B cell (primary cell): ENCODE data around the gene GPHB5. TPM values are rescaled to one million over a fixed set of nuclear protein-coding genes. Genes with fewer than 3 reads are reported as not detected.

ENCODE experiments used
- ATAC-seq: fragments of 200-7000 bp; cut with Tn5 transposase; one replicate; pipeline ENCODE4 v1.10.0; 2021; ENCODE audit warnings: low read depth, mild to moderate bottlenecking, moderate number of reproducible peaks, moderate library complexity
- CTCF ChIA-PET: fragments of 350-600 bp; sonication (Branson Sonifier 250); formaldehyde crosslinking; loops from one replicate; lab custom pipeline; 2021; ENCODE audit warnings: antibody characterized with exemption, inconsistent platforms; lab: Charles Lee
- POLR2A ChIA-PET: fragments of 350-600 bp; sonication (Branson Sonifier 250); formaldehyde crosslinking; loops from one replicate; lab custom pipeline; 2021; ENCODE audit warnings: antibody characterized with exemption; lab: Charles Lee
- DNase-seq: peaks from one replicate; pipeline ENCODE4 v3.0.0; 2013
- H2AFZ ChIP-seq: 2 replicates; pipeline ENCODE4 v1.6.1; 2012; ENCODE audit warnings: mild to moderate bottlenecking, low read depth, low read length; ENCODE audit not compliant: insufficient read depth, poor library complexity, severe bottlenecking
- H3K27ac ChIP-seq, 2 donors: 1 replicate in 1 of 2; 2 replicates in 1 of 2; pipeline ENCODE4 v1.5.1; 2012 to 2013; ENCODE audit warnings: low read length in 2 of 2, mild to moderate bottlenecking in 2 of 2, moderate library complexity in 1 of 2
- H3K27me3 ChIP-seq, 4 experiments: fragments of 200-600 bp in 1 of 4; sonication (generic) in 1 of 4; replicated peaks in 1 of 4; 1 replicate in 2 of 4; 2 replicates in 2 of 4; pipeline versions ENCODE4 v1.6.1 to v1.7.0; 2013 to 2016; ENCODE audit warnings: low read length in 3 of 4, mild to moderate bottlenecking in 2 of 4, mixed read lengths in 1 of 4, moderate library complexity in 1 of 4; ENCODE audit not compliant: insufficient read depth in 4 of 4, control insufficient read depth in 3 of 4; ENCODE audit errors: control extremely low read depth in 1 of 4
- H3K36me3 ChIP-seq, 2 experiments: replicated peaks in 1 of 2; 1 replicate in 1 of 2; 2 replicates in 1 of 2; pipeline versions ENCODE4 v1.6.1 to v1.7.1; 2013; ENCODE audit warnings: low read length in 1 of 2; ENCODE audit not compliant: insufficient read depth in 2 of 2, control insufficient read depth in 1 of 2; ENCODE audit errors: control extremely low read depth in 1 of 2, extremely low read depth in 1 of 2
- H3K4me1 ChIP-seq, 2 donors: fragments of 200-600 bp in 1 of 2; sonication (generic) in 1 of 2; 1 replicate in 1 of 2; 2 replicates in 1 of 2; pipeline versions ENCODE4 v1.5.1 to v1.6.1; 2013 to 2017; ENCODE audit warnings: low read length in 2 of 2; ENCODE audit not compliant: control insufficient read depth in 2 of 2, insufficient read depth in 2 of 2
- H3K4me2 ChIP-seq: replicated peaks from 2 replicates; pipeline ENCODE3; 2012; ENCODE audit warnings: mild to moderate bottlenecking, low read depth, low read length; ENCODE audit not compliant: poor library complexity, severe bottlenecking
- H3K4me3 ChIP-seq, 5 experiments: fragments of 200-600 bp in 1 of 5; sonication (generic) in 1 of 5; 1 replicate in 3 of 5; 2 replicates in 2 of 5; pipeline versions ENCODE4 v1.5.1 to v1.7.0; 2011 to 2016; ENCODE audit warnings: low read length in 4 of 5, mild to moderate bottlenecking in 4 of 5, low read depth in 2 of 5, control low read depth in 1 of 5, moderate library complexity in 1 of 5; ENCODE audit not compliant: insufficient read depth in 1 of 5; ENCODE audit errors: control extremely low read depth in 1 of 5, extremely low read depth in 1 of 5
- H3K79me2 ChIP-seq: fragments of 200-600 bp; sonication (generic); one replicate; pipeline ENCODE4 v1.6.0; 2016; ENCODE audit warnings: low read length; ENCODE audit not compliant: control insufficient read depth, insufficient read depth
- H3K9ac ChIP-seq: fragments of 200-600 bp; sonication (generic); 2 replicates; pipeline ENCODE4 v1.6.1; 2017; ENCODE audit warnings: mild to moderate bottlenecking, low read length, moderate library complexity
- H3K9me3 ChIP-seq, 3 donors: one replicate each; pipeline versions ENCODE4 v1.6.1 to v1.7.1; 2013; ENCODE audit warnings: low read length in 2 of 3; ENCODE audit not compliant: control insufficient read depth in 2 of 3, insufficient read depth in 1 of 3; ENCODE audit errors: control extremely low read depth in 1 of 3
- H4K20me1 ChIP-seq: 2 replicates; pipeline ENCODE4 v1.6.0; 2012; ENCODE audit warnings: mild to moderate bottlenecking, low read length; ENCODE audit not compliant: insufficient read depth, control insufficient read depth, poor library complexity, severe bottlenecking
- H3K27ac Mint-ChIP-seq: one replicate; pipeline ENCODE4 v1.8.0; 2021; ENCODE audit warnings: mixed read lengths
- H3K27me3 Mint-ChIP-seq: one replicate; pipeline ENCODE4 v1.8.0; 2021; ENCODE audit warnings: mixed read lengths
- H3K4me1 Mint-ChIP-seq: one replicate; pipeline ENCODE4 v1.8.0; 2021; ENCODE audit warnings: mixed read lengths
- H3K4me3 Mint-ChIP-seq: one replicate; pipeline ENCODE4 v1.8.0; 2021; ENCODE audit warnings: mixed read lengths
- H3K9me3 Mint-ChIP-seq: one replicate; pipeline ENCODE4 v1.8.0; 2022; ENCODE audit warnings: mixed read lengths; ENCODE audit not compliant: insufficient read depth
- CTCF ChIP-seq: fragments of 200-600 bp; IDR thresholded peaks from one replicate; pipeline ENCODE4 v1.8.0; 2022; ENCODE audit warnings: antibody characterized with exemption, mild to moderate bottlenecking
- EZH2 ChIP-seq: IDR thresholded peaks from 2 replicates; pipeline ENCODE4 v1.6.1; 2012; ENCODE audit warnings: borderline replicate concordance, low read depth, mild to moderate bottlenecking, moderate library complexity, low read length; ENCODE audit not compliant: insufficient read depth, poor library complexity, severe bottlenecking
- WGBS: methylation state at CpG from one replicate; pipeline ENCODE4 v1.1.5; 2013; ENCODE audit warnings: missing lambda C conversion rate; ENCODE audit not compliant: insufficient coverage; 5-methylcytosine and 5-hydroxymethylcytosine counted together
- intact Hi-C: fragments of 100-400 bp; cut with micrococcal nuclease; formaldehyde crosslinking; loops from one replicate; pipeline ENCODE4 v1.10.0; 2022
- polyA plus RNA-seq: library from polyadenylated mRNA; depleted of rRNA; stranded (reverse); fragments of >200 nt; gene quantifications from 2 replicates; pipeline ENCODE4 v1.2.3, GENCODE V29; 2012
- total RNA-seq, 2 donors: library from RNA; stranded (reverse); fragments of 120-200 nt in 1 of 2; gene quantifications; 1 replicate in 1 of 2; 2 replicates in 1 of 2; pipeline versions ENCODE4 v1.2.3 to v1.2.4, GENCODE V29; 2013 to 2022

GPHB5 gene
- total and polyA plus RNA-seq, 2 donors (not counting 1 experiment from before 2014, with no cell fraction given) = not detected

- H3K9ac ChIP-seq = no peak overlapping the region
- H3K4me2 ChIP-seq = no peak overlapping the region
- 94% methylated on average over 3 of the region's 7 CpGs for WGBS
- no peak for TF ChIP-seq CTCF
- no peak for TF ChIP-seq EZH2
- no peaks in the 10 kb centered on the region for H3K9me3 ChIP-seq
- ChIA-PET CTCF (no interaction called here), POLR2A (no interaction called here)
- DNase-seq = no peak
- no peaks in the 10 kb centered on the region for H3K4me1 Mint-ChIP-seq
- no peak overlapping the region for H2AFZ ChIP-seq
- no peak overlapping the region for H3K4me3 Mint-ChIP-seq
- H3K79me2 ChIP-seq = no peaks in the 10 kb centered on the region
- ATAC-seq = no peak
- no peaks in the 10 kb centered on the region for H4K20me1 ChIP-seq
- intact Hi-C loops = no loop called here
- H3K27me3 Mint-ChIP-seq = peaks cover 44% of the 10 kb centered on the region
- H3K27ac ChIP-seq = no peak overlapping the region
- H3K4me1 ChIP-seq = no peaks in the 10 kb centered on the region
- peaks cover 2% of the 10 kb centered on the region for H3K9me3 Mint-ChIP-seq
- H3K36me3 ChIP-seq = no peaks in the 10 kb centered on the region
- no peak overlapping the region for H3K27ac Mint-ChIP-seq
- no peak overlapping the region for H3K4me3 ChIP-seq
- peaks cover 0 to 14% (median 0%) of the 10 kb centered on the region in 4 experiments for H3K27me3 ChIP-seq
Measured at GRCh38 chr14:63342371-63342770, 23.6 kb upstream of the GPHB5 start.

GRCh38 chr14:63328787-63329737, 10.3 kb upstream of the GPHB5 start:
- ChIA-PET POLR2A (no interaction called here), CTCF (no interaction called here)
- intact Hi-C loops = no loop called here
- no peak overlapping the region for H3K27ac ChIP-seq
- no peak overlapping the region for H3K4me3 ChIP-seq
- H3K9me3 ChIP-seq = peaks cover 0 to 10% (median 0%) of the 10 kb centered on the region in 3 donors
- Mint-ChIP-seq H3K27ac (no peak overlapping the region), H3K4me1 (no peaks in the 10 kb centered on the region), H3K4me3 (no peak overlapping the region), H3K27me3 (peaks cover 24% of the 10 kb centered on the region), H3K9me3 (no peaks in the 10 kb centered on the region)
- no peaks in the 10 kb centered on the region for H4K20me1 ChIP-seq
- no peak overlapping the region for H3K4me2 ChIP-seq
- DNase-seq = no peak
- no peak overlapping the region for H3K9ac ChIP-seq
- H3K79me2 ChIP-seq = no peaks in the 10 kb centered on the region
- no peak for TF ChIP-seq CTCF
- TF ChIP-seq EZH2 = no peak
- 80% methylated on average over 1 of the region's 6 CpGs for WGBS
- no peak for ATAC-seq
- no peaks in the 10 kb centered on the region for H3K36me3 ChIP-seq
- H3K27me3 ChIP-seq = peaks cover 0 to 7% (median 1%) of the 10 kb centered on the region in 4 experiments
- no peaks in the 10 kb centered on the region for H3K4me1 ChIP-seq
- no peak overlapping the region for H2AFZ ChIP-seq
